AG09309 (cell line): ENCODE data around the gene TEAD4.

Experiments used
- DNase-seq: peaks from one replicate; pipeline ENCODE4 v3.0.0-alpha.2; 2010; ENCODE audit warnings: low read depth
- H3K4me3 ChIP-seq: 2 replicates; pipeline ENCODE4 v1.5.1; 2011; ENCODE audit warnings: mild to moderate bottlenecking, low read depth, low read length, moderate library complexity; ENCODE audit not compliant: control insufficient read depth
- CTCF ChIP-seq: IDR thresholded peaks from 2 replicates; pipeline ENCODE4 v1.5.1; 2011; ENCODE audit warnings: mild to moderate bottlenecking, low read depth, low read length, inconsistent platforms; ENCODE audit not compliant: insufficient read depth, control insufficient read depth; ENCODE audit errors: missing control alignments

Gene TEAD4

GRCh38 chr12:3015356-3015755 lies 56.2 kb downstream of the TEAD4 start:
- H3K4me3 ChIP-seq, result no peak overlapping the region
- no peak for DNase-seq
- TF ChIP-seq CTCF, result no peak

- no peak for DNase-seq
- no peak for TF ChIP-seq CTCF
- H3K4me3 ChIP-seq, result no peak overlapping the region
Measured at GRCh38 chr12:3016191-3016590, 57.0 kb downstream of the TEAD4 start.

- no peak for TF ChIP-seq CTCF
- no peak for DNase-seq
- no peak overlapping the region for H3K4me3 ChIP-seq
Measured at GRCh38 chr12:3017281-3017680, 58.1 kb downstream of the TEAD4 start.

GRCh38 chr12:3018284-3019004 lies 59.2 kb downstream of the TEAD4 start:
- DNase-seq, result no peak
- H3K4me3 ChIP-seq, result no peak overlapping the region
- no peak for TF ChIP-seq CTCF

GRCh38 chr12:3019005-3019680 lies 59.9 kb downstream of the TEAD4 start:
- H3K4me3 ChIP-seq, result no peak overlapping the region
- no peak for TF ChIP-seq CTCF
- no peak for DNase-seq

GRCh38 chr12:3020399-3020798 lies 61.2 kb downstream of the TEAD4 start:
- TF ChIP-seq CTCF, result no peak
- no peak overlapping the region for H3K4me3 ChIP-seq
- no peak for DNase-seq
